Endothelial cell of umbilical vein (primary cell): ENCODE results near the gene PTER. TPM values are rescaled to one million over a fixed set of nuclear protein-coding genes. Genes with fewer than 3 reads are reported as not detected.

ENCODE experiments used
- BruUV-seq: library from RNA; stranded (reverse); fragments of 400-500 nt; replicated peaks from 2 replicates; lab custom pipeline; 2021; lab: Mats Ljungman, UMichigan
- CTCF ChIA-PET: fragments of 300-600, 350-600 bp; sonication (Branson Sonifier 250); formaldehyde crosslinking; loops from one replicate; lab custom pipeline; 2021; ENCODE audit warnings: antibody characterized with exemption, inconsistent platforms; lab: Charles Lee
- POLR2A ChIA-PET: fragments of 300-600, 350-600 bp; sonication (Branson Sonifier 250); formaldehyde crosslinking; loops from one replicate; lab custom pipeline; 2021; ENCODE audit warnings: antibody characterized with exemption, inconsistent platforms; lab: Charles Lee
- DNase-seq: peaks from one replicate; pipeline ENCODE4 v3.0.0-alpha.2; 2011; ENCODE audit warnings: low read depth, low spot score
- FAIRE-seq: peaks from 2 replicates; lab custom pipeline; 2011; peaks lifted over from hg19 to GRCh38; lab: Jason Lieb, UNC
- H2AFZ ChIP-seq: 2 replicates; pipeline ENCODE4 v1.6.0; 2012; ENCODE audit warnings: low read depth, low read length, control low read depth, inconsistent platforms
- H3K27ac ChIP-seq: 2 replicates; pipeline ENCODE4 v1.5.1; 2011; ENCODE audit warnings: low read depth, mild to moderate bottlenecking, control low read depth, low read length, moderate library complexity; ENCODE audit not compliant: insufficient read depth
- H3K27me3 ChIP-seq, 2 experiments: 2 replicates each; pipeline versions ENCODE4 v1.6.0 to v1.6.1; 2011; ENCODE audit warnings: low read length in 2 of 2, mixed read lengths in 1 of 2; ENCODE audit not compliant: control insufficient read depth in 2 of 2, insufficient read depth in 2 of 2
- H3K36me3 ChIP-seq, 2 experiments: 2 replicates in 1 of 2; 3 replicates in 1 of 2; pipeline ENCODE4 v1.5.1; 2011; ENCODE audit warnings: low read length in 2 of 2, mild to moderate bottlenecking in 1 of 2, moderate library complexity in 1 of 2; ENCODE audit not compliant: control insufficient read depth in 2 of 2, insufficient read depth in 2 of 2; ENCODE audit errors: extremely low read depth in 1 of 2
- H3K4me1 ChIP-seq: 3 replicates; pipeline ENCODE4 v1.5.1; 2011; ENCODE audit warnings: mild to moderate bottlenecking, low read length; ENCODE audit not compliant: control insufficient read depth, insufficient read depth; ENCODE audit errors: extremely low read depth
- H3K4me2 ChIP-seq: 2 replicates; pipeline ENCODE4 v1.6.1; 2011; ENCODE audit warnings: low read length, control low read depth, mixed read lengths; ENCODE audit not compliant: insufficient read depth
- H3K4me3 ChIP-seq, 3 experiments: fragments of 200-600 bp in 1 of 3; sonication (generic), shearing (Covaris generic) in 1 of 3; replicated peaks in 1 of 3; 2 replicates each; pipeline ENCODE4 v1.5.1; 2011 to 2016; ENCODE audit warnings: control low read depth in 3 of 3, low read length in 3 of 3, mild to moderate bottlenecking in 2 of 3, inconsistent platforms in 1 of 3, low read depth in 1 of 3, moderate library complexity in 1 of 3; ENCODE audit not compliant: insufficient read depth in 1 of 3
- H3K79me2 ChIP-seq: 2 replicates; pipeline ENCODE4 v1.6.0; 2012; ENCODE audit warnings: low read length, inconsistent platforms; ENCODE audit not compliant: control insufficient read depth, insufficient read depth
- H3K9ac ChIP-seq: replicated peaks from 2 replicates; pipeline ENCODE3; 2011; ENCODE audit warnings: low read length, control low read depth; ENCODE audit not compliant: insufficient read depth; ENCODE audit errors: extremely low read depth
- H3K9me1 ChIP-seq: replicated peaks from 3 replicates; pipeline ENCODE4 v1.6.0; 2011; ENCODE audit warnings: mild to moderate bottlenecking, low read length; ENCODE audit not compliant: control insufficient read depth, insufficient read depth; ENCODE audit errors: extremely low read depth
- H3K9me3 ChIP-seq: replicated peaks from 2 replicates; pipeline ENCODE4 v1.5.1; 2012; ENCODE audit warnings: low read length, inconsistent platforms; ENCODE audit not compliant: control insufficient read depth, insufficient read depth
- H4K20me1 ChIP-seq: replicated peaks from 2 replicates; pipeline ENCODE3; 2011; ENCODE audit warnings: mild to moderate bottlenecking, low read length; ENCODE audit not compliant: control insufficient read depth, insufficient read depth; ENCODE audit errors: extremely low read depth
- EZH2 ChIP-seq: IDR thresholded peaks from 2 replicates; pipeline ENCODE4 v1.6.1; 2012; ENCODE audit warnings: borderline replicate concordance, low read depth, mild to moderate bottlenecking, moderate library complexity, low read length, inconsistent platforms; ENCODE audit not compliant: severe bottlenecking
- FOS ChIP-seq: IDR thresholded peaks from 2 replicates; pipeline ENCODE4 v1.6.1; 2011; ENCODE audit warnings: mild to moderate bottlenecking, low read length, moderate library complexity, borderline replicate concordance; ENCODE audit not compliant: insufficient read depth
- GATA2 ChIP-seq: IDR thresholded peaks from 2 replicates; pipeline ENCODE4 v1.7.0; 2011; ENCODE audit warnings: low read depth, mild to moderate bottlenecking, moderate library complexity, mixed read lengths, low read length; ENCODE audit not compliant: insufficient read length, insufficient read depth
- JUN ChIP-seq: IDR thresholded peaks from 2 replicates; pipeline ENCODE4 v1.6.1; 2011; ENCODE audit warnings: borderline replicate concordance, low read depth; ENCODE audit not compliant: insufficient read length, insufficient read depth
- MYC ChIP-seq: IDR thresholded peaks from one replicate; pipeline ENCODE4 v1.6.1; 2011; ENCODE audit warnings: mild to moderate bottlenecking, low read depth, low read length
- POLR2A ChIP-seq: IDR thresholded peaks from 2 replicates; pipeline ENCODE4 v1.6.1; 2012; ENCODE audit warnings: low read depth, mild to moderate bottlenecking, control low read depth, low read length
- POLR2AphosphoS5 ChIP-seq: IDR thresholded peaks from 2 replicates; pipeline ENCODE4 v1.6.1; 2012; ENCODE audit warnings: low read depth, mild to moderate bottlenecking, control low read depth, low read length, moderate library complexity; ENCODE audit not compliant: insufficient read depth
- dilution Hi-C: fragments of 300-500 bp; cut with MboI; formaldehyde crosslinking; loops from one replicate; pipeline ENCODE4 v1.15.0; 2019; ENCODE audit warnings: low sequenced_read_pairs; ENCODE audit not compliant: extremely low pct_ligation_motif_present
- intact Hi-C: fragments of 100-400 bp; cut with micrococcal nuclease; formaldehyde crosslinking; loops from one replicate; pipeline ENCODE4 v1.10.0; 2022
- polyA plus RNA-seq, 4 experiments: library from polyadenylated mRNA; depleted of rRNA in 3 of 4; stranded (reverse) in 3 of 4; unstranded in 1 of 4; fragments of >200 nt; gene quantifications; 2 replicates each; pipeline versions ENCODE4 v1.2.1 to v1.2.3, GENCODE V29; 2011 to 2012; ENCODE audit warnings: missing spikeins in 1 of 4
- total RNA-seq: library from RNA; stranded (reverse); gene quantifications from 2 replicates; pipeline ENCODE4 v1.2.3, GENCODE V29; 2021
- TF ChIP-seq, protein P1 (sequence below): IDR thresholded peaks from 2 replicates; pipeline ENCODE4 v1.6.1; 2011; ENCODE audit not compliant: insufficient read depth, insufficient read length
- TF ChIP-seq, protein P2 (sequence below), 2 donors: IDR thresholded peaks; 1 replicate in 1 of 2; 2 replicates in 1 of 2; pipeline ENCODE4 v1.5.1; 2011; ENCODE audit warnings: low read length in 2 of 2, mild to moderate bottlenecking in 2 of 2, moderate library complexity in 2 of 2, control low read depth in 1 of 2, inconsistent platforms in 1 of 2, low read depth in 1 of 2; ENCODE audit not compliant: insufficient read depth in 1 of 2; ENCODE audit errors: extremely low read depth in 1 of 2

Gene PTER
- total and polyA plus RNA-seq, 2 donors (not counting 3 experiments of a cell fraction or from before 2014, with no cell fraction given), result 1.6 to 4.6 TPM

- no TSS peak for BruUV-seq
- DNase-seq (no peak), FAIRE-seq (no peak)
- H3K27me3 ChIP-seq, result peaks cover 0 to 1% of the 10 kb centered on the region in 2 experiments
- intact Hi-C loops, result no loop called here
- ChIA-PET CTCF (interaction anchor here (0.6 to 1.9 kb wide), 3 partner anchors 10 to 16 kb away, joined by 4 read pairs; no protein-coding TSS in a partner anchor), POLR2A (no interaction called here)
- no peaks in the 10 kb centered on the region for H4K20me1 ChIP-seq
- H3K27ac ChIP-seq, result no peak overlapping the region
- H3K4me3 ChIP-seq, result no peak overlapping the region
- no peak overlapping the region for H2AFZ ChIP-seq
- dilution Hi-C loops, result no loop called here
- no peaks in the 10 kb centered on the region for H3K79me2 ChIP-seq
- H3K9me3 ChIP-seq, result no peaks in the 10 kb centered on the region
- H3K36me3 ChIP-seq, result no peaks in the 10 kb centered on the region
- H3K4me1 ChIP-seq, result no peaks in the 10 kb centered on the region
- H3K9me1 ChIP-seq, result no peaks in the 10 kb centered on the region
- H3K9ac ChIP-seq, result no peak overlapping the region
- H3K4me2 ChIP-seq, result no peak overlapping the region
- TF ChIP-seq POLR2AphosphoS5 (no peak), POLR2A (no peak), FOS (no peak), EZH2 (no peak), MYC (no peak), JUN (no peak), GATA2 (no peak)
- TF ChIP-seq, protein P1, sequence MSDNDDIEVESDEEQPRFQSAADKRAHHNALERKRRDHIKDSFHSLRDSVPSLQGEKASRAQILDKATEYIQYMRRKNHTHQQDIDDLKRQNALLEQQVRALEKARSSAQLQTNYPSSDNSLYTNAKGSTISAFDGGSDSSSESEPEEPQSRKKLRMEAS, result no peak
- TF ChIP-seq, protein P2, sequence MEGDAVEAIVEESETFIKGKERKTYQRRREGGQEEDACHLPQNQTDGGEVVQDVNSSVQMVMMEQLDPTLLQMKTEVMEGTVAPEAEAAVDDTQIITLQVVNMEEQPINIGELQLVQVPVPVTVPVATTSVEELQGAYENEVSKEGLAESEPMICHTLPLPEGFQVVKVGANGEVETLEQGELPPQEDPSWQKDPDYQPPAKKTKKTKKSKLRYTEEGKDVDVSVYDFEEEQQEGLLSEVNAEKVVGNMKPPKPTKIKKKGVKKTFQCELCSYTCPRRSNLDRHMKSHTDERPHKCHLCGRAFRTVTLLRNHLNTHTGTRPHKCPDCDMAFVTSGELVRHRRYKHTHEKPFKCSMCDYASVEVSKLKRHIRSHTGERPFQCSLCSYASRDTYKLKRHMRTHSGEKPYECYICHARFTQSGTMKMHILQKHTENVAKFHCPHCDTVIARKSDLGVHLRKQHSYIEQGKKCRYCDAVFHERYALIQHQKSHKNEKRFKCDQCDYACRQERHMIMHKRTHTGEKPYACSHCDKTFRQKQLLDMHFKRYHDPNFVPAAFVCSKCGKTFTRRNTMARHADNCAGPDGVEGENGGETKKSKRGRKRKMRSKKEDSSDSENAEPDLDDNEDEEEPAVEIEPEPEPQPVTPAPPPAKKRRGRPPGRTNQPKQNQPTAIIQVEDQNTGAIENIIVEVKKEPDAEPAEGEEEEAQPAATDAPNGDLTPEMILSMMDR (IDR thresholded peaks at IDR 0.05; ENCODE audit: extremely low read depth in 1 of 2, insufficient read depth in 1 of 2, low read depth in 1 of 2, low read length in 2 of 2), result no peak
These were observed 44.4 kb downstream of the PTER start for GRCh38 chr10:16481052-16481728.
